ENCODE results near the gene SYVN1.
A peak's percentile ranks its signal among the peaks of the same experiment; 100 is the strongest.

SYVN1 gene

DNA sequence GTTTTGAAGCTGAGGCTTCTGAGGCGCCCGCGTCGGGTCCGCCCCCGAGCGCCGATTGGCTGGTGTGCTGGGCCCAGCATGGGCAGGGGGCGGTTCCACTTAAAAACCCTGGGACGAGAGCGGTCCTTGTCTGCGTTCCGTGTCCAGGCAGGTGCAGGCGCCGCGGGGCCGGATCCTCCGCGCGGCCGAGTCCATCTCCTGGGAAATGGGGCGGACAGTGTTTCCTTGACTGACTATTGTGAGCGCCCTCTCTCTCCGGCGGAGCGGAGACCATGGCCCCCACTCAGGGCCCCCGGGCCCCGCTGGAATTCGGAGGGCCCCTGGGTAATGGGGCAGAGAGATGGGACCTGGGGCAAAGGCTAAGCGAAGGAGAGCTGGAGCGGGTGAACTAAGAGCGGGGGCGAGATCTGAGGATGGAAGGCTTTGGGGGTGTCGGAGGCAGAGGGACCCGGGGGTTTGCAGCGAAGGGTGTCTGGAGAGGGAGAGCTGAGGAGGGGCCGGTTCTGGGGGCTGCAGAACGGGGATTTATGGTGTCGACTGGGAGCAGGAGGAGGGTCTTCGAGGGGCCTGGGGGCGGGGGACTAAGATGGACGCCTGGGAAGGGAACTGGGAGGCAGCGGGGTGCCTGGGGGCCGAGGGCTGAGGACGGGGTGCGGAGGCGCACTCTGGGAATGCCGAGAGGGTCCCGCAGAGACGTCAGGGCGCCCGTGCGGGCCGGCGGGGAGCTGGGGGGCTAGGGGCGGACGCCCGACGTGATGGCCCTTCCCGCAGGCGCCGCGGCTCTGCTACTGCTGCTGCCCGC lies 22.4 kb downstream of the SYVN1 start, which contains the start of gene TM7SF2:
Gene TM7SF2, plus strand, starts transcription at position 129 of the 802 bp plus-strand sequence. Its CDS starts 144 bp downstream, at position 273.
- DNase-seq = peak; percentile 95

DNA sequence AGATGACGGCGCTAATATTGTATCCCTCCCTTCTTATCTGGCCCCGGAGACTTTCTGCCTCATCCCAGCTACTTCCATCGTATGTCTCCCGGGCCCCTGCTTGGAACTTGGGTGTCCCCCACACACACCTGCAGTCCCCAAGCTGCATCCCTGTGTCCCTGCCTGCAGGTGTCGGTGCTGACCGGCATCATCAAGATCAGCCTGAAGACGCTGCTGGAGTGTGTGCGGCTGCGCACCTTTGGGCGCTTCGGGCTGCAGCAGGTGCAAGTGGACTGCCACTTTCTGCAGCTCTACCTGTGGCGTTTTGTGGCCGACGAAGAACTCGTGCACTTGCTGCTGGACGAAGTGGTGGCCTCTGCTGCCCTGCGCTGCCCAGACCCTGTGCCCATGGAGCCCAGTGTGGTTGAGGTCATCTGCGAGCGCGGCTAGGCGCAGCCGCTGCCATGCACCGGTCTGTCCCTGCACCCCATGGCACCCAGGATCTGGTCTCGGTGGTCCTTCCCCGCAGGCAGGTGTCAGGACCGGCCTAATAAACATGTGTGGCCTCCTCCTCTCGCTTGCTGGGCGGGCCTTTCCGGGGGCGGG lies 23.1 kb downstream of the SYVN1 start:
- no peak for DNase-seq

DNA sequence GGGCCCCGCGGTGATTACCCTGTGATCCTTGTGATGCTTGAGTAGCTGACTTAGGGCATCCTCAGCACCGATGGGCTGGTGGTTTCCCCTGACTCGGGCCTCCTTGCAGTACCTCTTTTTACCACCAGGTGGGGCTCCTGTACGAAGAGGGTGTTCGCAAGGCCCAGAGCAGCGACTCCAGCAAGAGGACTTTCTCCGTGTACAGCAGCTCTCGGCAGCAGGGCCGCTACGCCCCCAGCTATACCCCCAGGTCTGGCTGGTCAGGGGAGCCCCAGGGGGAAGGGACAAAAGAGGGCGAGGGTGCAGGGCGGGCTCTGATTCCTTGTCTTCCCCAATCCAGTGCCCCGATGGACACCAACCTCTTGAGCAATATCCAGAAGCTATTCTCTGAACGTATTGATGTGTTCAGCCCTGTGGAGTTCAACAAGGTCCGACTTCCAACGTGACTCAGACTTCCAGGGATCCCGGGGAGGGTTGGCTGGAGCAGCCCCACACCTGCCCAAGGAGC lies 23.9 kb downstream of the SYVN1 start:
- DNase-seq = peak; percentile 91 to 96

DNA sequence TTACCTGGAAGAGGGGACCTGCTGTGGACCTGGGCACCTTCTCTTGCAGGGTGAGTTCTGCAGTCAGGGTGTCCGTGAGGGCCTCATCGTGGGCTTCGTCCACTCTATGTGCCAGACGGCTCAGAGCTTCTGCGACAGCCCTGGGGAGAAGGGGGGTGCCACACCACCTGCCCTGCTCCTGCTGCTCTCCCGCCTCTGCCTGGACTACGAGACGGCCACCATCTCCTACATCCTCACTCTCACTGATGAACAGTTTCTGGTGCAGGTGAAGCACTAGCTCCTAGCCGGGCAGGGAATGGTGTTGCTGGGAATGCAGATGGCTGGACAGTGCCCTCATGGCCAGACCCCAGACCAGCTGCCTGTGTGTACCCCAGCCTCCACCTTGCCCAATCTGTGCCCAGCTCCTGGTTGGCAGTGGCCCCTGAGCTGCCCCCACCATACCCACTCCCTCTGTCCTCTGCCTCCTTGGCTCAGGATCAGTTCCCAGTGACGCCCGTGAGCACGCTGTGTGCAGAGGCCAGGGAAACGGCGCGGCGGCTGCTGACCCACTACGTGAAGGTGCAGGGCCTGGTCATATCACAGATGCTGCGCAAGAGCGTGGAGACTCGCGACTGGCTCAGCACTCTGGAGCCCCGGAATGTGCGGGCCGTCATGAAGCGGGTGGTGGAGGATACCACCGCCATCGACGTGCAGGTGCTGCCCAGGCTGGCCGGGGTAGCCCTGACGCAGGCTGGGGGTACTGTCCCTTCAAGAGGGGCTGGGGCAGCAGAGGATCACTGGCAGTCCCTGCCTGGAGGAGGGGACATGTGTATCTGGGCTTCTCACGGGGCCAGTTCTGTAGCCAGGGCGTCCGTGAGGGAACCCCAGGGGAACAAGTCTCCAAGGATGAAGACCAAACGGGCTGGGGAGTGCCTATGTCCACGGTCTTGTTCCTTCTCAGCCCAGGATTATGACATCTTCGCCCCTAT lies 24.8 kb downstream of the SYVN1 start:
- no peak for DNase-seq

DNA sequence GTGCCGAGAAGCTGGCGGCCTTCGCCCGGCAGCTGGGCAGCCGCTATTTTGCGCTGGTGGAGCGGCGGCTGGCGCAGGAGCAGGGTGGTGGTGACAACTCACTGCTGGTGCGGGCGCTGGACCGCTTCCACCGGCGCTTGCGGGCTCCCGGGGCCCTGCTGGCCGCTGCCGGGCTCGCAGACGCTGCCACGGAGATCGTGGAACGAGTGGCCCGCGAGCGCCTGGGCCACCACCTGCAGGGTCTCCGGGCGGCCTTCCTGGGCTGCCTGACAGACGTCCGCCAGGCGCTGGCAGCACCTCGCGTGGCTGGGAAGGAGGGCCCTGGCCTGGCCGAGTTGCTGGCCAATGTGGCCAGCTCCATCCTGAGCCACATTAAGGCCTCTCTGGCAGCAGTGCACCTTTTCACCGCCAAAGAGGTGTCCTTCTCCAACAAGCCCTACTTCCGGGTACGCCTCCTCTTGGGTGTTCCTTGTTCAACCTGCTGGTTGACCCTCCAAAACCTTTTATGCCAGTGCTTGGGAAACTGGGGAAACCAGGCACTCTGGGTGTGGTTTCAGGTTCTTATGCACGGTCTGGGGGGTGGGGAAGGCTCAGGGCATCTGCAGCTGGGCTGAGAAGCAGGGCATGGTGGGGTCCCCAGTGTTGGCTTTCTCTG lies 25.7 kb downstream of the SYVN1 start:
- no peak for DNase-seq

DNA sequence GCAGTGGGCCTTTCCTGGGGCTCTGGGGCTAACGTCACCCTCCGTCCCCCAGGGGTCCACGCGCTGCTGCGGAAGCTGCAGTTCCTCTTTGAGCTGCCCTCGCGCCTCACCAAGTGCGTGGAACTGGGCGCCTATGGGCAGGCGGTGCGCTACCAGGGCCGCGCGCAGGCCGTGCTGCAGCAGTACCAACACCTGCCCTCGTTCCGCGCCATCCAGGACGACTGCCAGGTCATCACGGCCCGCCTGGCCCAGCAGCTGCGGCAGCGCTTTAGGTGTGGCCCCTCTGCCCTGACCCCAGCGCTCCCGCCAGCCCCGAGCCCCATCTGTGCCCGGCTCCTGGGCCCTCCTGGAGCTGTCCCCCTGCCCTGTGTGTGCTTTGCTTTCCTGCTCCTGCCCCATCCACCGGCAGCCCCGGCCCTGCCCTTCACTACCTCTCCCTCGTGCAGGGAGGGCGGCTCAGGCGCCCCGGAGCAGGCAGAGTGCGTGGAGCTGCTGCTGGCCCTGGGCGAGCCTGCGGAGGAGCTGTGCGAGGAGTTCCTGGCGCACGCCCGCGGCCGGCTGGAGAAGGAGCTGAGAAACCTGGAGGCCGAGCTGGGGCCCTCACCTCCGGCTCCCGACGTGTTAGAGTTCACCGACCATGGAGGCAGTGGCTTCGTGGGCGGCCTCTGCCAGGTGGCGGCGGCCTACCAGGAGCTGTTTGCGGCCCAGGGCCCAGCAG lies 26.4 kb downstream of the SYVN1 start:
- DNase-seq = no peak

DNA sequence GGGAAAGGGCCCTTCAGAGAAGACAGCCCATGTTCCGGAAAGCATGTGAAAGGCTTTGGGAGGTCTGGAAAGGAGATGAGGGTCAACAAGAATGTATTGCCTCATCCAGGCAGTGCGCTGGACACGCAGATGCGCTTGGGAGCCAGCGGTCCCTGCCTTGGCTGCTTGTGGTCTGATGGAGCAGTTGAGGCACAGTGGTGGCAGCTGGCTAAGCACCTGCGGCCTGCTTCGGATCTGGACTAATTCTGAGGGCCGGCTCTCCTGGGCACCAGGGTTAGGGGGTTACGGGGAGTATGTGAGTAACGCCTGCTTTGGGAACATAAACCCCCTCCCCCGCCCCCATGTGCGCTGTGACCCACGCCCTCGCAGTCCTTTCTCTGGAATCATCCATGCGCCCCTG lies 27.2 kb downstream of the SYVN1 start:
- DNase-seq = no peak

DNA sequence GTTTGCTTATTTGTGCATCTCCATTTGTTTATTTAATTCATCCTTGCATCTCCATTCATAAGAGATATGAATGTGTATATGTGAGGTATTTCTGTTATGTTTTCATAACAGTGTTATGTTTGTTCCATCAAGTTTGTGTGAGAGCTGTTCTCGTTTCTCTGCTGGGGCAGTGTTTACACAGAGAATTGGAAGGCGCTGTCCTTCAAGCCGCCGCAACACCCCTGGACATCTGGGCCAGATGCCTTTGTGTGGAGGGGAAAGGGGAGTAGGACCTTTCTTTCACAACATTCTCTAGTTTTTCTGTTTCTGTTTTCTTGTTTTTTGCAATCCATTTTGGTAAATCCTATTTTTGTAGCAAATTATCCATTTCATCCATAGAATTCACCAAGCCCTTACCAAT lies 29.7 kb downstream of the SYVN1 start:
- no peak for DNase-seq

DNA sequence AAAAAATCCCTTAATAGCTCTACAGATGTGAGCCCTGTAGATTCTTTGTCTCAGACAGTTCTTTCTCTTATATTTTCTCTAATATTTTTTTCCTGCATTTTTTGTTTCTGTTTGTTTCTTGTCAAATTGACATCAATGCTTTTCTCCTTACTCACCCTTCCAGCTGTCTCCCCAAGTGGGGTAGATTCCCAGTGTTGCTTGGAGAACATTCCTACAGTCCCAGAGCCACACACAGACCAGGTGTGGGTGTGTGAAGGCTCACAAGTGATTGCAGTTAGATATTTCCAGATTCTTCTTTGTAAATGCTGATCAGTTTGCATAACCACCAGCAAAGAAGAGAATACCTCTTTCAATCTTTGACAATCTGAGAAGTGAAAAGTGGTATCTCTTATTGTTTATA lies 30.8 kb downstream of the SYVN1 start:
- no peak for DNase-seq

DNA sequence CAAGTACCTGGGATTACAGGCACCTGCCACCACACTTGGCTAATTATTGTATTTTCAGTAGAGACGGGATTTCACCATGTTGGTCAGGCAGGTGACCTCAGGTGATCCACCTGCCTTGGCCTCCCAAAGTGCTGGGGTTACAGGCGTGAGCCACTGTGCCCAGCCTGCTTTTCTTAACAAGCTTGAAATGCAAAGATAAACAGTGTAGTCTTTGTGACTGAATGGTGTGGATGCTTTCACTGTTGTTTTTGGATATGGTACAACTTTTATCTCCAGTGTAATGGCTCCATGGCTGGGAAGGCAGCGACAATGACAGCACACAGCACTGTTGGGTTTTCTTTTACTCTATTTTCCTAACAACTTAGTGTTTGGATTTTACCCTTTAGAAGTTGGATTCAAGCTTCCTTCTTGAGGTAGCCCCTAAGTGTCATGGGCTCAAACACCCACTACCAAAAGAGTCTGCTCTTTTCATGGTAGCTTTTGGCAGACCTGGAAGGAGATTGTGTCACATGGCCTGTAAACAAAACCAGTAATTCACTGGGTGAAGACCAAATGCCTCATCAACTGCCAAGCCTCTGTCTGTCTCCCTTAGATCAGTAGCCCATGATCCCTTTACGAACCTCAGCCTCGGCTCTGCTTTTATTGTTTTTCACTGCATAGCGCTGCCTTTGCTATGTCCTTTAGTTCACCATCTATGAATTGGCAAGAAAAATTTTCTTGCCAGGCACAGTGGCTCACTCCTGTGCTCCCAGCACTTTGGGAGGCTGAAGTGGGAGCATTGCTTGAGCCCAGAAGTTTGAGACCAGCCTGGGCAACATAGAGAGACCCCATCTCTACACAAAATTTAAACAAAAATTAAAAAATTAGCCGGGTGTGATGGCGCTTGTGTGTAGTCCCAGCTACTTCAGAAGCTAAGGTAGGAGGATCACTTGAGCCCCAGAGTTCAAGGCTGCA lies 31.9 kb downstream of the SYVN1 start:
- DNase-seq = no peak

DNA sequence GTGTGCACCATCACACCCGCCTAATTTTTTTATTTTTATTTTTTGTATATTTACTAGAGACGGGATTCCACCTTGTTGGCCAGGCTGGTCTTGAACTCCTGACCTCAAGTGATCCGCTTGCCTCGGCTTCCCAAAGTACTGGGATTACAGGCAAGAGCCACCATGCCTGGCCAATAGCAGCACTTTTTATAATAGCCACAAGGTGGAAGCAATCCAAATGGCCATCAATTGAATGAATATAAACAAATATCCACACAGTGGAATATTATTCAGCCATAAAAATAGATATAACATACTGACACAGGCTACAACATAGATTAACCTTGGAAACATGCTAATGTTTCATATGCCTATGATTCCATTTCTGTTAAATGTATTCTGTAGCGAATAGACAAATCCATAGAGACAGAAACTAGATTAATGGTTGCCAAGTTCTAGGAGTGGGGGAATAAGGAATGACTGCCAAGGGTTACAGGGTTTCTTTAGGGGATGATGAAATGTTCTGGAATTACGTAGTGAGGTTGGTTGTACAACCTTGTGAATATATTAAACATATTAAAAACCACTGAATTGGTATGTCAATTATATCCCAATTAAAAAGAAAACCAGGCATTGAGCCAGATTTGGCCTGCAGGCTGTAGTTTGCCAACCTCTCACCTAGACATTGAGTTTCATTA lies 33.5 kb downstream of the SYVN1 start:
- DNase-seq = no peak

DNA sequence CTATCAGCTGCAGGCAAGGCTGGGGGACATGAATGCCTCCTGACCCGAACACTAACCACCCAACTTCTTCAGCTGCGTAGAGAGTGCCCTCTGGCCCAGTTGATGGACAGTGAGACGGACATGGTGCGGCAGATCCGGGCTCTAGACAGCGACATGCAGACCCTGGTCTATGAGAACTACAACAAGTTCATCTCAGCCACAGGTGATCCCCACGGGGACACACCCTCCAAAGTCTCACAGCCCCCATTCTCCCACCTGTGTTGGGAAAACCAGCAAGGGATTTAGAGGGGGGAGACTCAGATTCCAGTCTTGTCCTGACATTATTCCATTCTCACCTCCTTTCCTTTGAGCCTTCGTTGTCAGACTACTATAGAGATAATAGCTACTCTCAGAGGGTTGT lies 37.4 kb downstream of the SYVN1 start:
- no peak for DNase-seq

DNA sequence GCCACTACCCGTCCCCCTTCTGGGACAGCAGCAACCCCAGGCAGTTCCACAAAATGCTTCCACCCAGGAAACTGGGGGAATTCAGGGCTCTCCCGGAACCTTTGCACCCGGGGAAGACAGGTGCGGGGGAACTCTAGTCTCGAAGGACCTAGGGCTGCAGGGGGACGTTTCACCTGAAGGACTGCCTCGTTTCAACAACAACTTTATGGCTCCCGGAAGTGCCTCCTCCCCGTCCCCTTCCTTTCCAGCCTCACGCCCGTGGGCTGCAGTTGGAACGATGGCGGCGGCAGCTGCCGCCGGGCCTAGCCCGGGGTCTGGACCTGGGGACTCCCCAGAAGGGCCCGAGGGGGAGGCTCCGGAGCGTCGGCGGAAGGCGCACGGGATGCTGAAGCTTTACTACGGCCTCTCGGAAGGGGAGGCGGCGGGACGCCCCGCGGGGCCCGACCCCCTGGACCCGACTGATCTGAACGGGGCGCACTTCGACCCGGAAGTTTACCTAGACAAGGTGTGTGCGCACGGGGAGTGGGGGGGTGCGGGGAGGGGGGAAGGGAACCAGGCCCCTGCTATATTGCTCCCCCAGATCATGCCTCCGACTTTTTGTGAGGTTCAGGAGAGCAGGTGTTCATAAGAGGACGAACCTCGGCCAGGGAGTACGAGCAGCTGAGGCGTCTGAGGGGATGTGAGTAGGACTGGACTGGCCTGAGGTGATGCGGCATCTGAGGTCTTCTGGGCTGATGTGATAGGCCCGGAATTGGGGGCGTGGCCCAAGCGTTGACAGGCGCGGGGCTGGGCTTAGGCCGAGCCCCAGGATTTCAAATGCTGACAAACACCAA lies 38.1 kb downstream of the SYVN1 start, which contains the start of gene VPS51:
Gene VPS51, plus strand, starts transcription at position 241 of the 833 bp plus-strand sequence. Its CDS starts 37 bp downstream, at position 278.
- DNase-seq = peak; percentile 88 to 89

DNA sequence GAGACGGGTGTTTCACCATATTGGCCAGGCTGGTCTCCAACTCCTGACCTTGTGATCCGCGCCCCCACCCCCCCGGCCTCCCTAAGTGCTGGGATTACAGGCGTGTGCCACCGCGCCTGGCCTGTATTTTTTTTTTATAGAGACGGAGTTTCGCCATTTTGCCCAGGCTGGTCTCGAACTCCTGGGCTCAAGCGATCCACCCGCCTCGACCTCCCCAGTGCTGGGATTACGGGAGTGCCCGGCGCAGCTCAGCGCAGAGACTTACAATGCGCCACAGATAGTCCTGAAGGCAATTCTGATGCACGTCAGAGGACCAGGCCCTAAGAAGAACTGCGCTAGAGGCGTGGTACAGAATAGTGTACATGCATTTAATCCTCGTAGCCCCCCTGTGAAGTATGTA lies 38.9 kb downstream of the SYVN1 start:
- no peak for DNase-seq

DNA sequence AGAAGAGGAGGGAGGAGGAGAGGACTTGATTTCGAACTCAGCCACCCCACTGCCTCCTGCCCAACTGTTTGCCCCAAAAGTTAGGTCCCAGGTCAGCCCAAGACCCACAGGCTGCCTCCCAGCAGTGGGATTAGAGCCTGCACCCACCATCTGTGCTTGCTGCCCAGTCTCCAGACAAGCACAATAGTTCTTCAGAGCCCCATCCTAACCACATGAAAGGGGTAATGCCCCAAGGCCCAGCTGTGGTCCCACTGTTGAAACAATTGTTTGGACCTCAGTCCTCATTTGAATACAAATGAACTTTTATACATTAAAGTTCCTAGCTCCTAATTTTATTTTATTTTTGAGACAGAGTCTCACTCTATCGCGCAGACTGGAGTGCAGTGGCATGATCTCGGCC lies 43.7 kb downstream of the SYVN1 start:
- no peak for DNase-seq

DNA sequence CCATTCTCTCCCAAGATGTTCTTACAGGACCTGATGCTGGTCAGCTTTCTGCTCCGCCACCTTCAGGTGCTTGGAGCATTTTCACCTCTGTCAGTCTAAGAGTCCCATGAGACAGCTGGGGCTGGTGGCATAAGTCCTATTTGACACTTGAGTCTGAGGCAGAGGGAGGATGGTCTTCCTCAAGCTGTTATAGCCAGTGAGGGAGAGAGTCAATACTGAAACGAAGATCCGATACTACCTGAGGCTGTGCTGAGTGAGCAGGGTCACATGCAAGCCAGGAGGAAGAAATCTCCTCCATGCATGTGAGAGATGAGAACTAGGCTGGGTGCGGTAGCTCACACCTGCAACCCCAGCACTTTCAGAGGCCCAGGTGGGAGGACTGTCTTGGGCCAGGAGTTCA lies 44.7 kb downstream of the SYVN1 start:
- DNase-seq = no peak

DNA sequence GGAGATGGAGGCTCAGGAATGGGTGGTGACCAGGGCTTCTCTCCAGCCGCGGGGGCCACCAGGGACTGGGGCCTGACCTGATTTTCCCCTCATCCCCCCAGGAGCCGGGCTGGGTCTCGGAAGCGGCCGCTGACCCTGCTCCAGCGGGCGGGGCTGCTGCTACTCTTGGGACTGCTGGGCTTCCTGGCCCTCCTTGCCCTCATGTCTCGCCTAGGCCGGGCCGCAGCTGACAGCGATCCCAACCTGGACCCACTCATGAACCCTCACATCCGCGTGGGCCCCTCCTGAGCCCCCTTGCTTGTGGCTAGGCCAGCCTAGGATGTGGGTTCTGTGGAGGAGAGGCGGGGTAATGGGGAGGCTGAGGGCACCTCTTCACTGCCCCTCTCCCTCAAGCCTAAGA lies 46.5 kb downstream of the SYVN1 start:
- DNase-seq = no peak

DNA sequence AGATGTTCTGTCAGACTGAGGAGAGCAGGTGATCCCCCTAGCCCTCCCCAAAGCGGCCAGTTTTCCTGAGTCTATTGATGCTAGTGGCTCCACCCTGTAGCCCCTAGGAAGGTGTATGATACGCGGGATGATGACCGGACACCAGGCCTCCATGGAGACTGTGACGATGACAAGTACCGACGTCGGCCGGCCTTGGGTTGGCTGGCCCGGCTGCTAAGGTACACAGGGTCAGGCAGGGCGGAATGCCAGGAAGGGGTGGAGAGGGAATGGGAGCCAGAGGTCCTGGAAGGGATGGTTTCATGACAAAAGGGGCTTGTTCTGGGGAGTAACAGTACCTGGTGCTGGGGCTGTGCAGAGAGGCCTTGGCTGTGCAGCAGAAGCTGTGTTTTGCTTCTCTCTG lies 47.1 kb downstream of the SYVN1 start:
- no peak for DNase-seq

DNA sequence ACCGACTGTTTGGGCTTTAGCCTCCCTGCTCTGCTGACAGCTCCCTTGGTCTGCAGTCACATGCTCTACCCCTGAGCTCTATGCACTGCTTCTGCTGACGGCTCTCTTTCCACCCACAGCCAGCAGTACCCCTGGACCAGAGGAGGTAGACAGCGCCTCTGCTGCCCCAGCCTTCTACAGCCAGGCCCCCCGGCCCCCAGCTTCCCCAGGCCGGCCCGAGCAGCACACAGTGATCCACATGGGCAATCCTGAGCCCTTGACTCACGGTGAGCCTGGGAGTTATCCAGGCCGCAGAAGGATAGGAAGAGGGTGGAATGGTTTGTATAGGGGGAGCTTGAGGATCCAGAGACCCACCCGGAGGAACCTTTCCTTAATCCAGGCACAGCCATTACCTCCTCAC lies 47.5 kb downstream of the SYVN1 start:
- DNase-seq = no peak

All from CD4-positive, alpha-beta T cell treated with Interleukin-1 beta for 1 hour (primary cell).